ENCODE data around the gene NXNL2. TPM values are rescaled to one million over a fixed set of nuclear protein-coding genes. Genes with fewer than 3 reads are reported as not detected.

NXNL2 gene
- total and polyA plus RNA-seq, 2 experiments from 2014 or later = 3.4 to 5.1 TPM

GRCh38 chr9:88578121-88579049 lies 43.4 kb downstream of the NXNL2 start:
- no peaks in the 10 kb centered on the region for H3K9me3 Mint-ChIP-seq
- H3K27ac ChIP-seq (ENCODE audit: low read depth) = no peak overlapping the region
- peak overlapping the region; percentile 92 for H2AFZ ChIP-seq
- no peak overlapping the region for H3K4me2 ChIP-seq
- H3K27ac Mint-ChIP-seq = no peak overlapping the region
- H3K36me3 Mint-ChIP-seq (ENCODE audit: low read depth) = no peaks in the 10 kb centered on the region
- H3K4me1 ChIP-seq (ENCODE audit: insufficient read depth) = 0 out of 2 replicates have a peak, but pooled peaks cover 5% of the 10 kb centered on the region
- no peaks in the 10 kb centered on the region for H4K20me1 ChIP-seq (replicated peaks; ENCODE audit: insufficient read depth)
- H3K4me3 Mint-ChIP-seq = no peak overlapping the region
- peaks cover 13% of the 10 kb centered on the region; the same call in 1 of the 3 replicates for H3K4me1 Mint-ChIP-seq
- H3K27me3 Mint-ChIP-seq (ENCODE audit: insufficient read depth, low read depth, poor library complexity) = peaks cover 7% of the 10 kb centered on the region
- peak; percentile 98 for ATAC-seq
- no peaks in the 10 kb centered on the region for H3K36me3 ChIP-seq (ENCODE audit: insufficient read depth)
- H3K4me3 ChIP-seq = no peak overlapping the region
- peaks cover 3% of the 10 kb centered on the region; the same call in 1 of the 2 replicates for H3K9me2 ChIP-seq (ENCODE audit: insufficient read depth)
- H3K27me3 ChIP-seq (ENCODE audit: insufficient read depth) = no peaks in the 10 kb centered on the region
- no peaks in the 10 kb centered on the region for H3K79me2 ChIP-seq (replicated peaks; ENCODE audit: insufficient read depth)
- TF ChIP-seq STAT1 (IDR thresholded peaks at IDR 0.05; ENCODE audit: unreplicated experiment) (no peak), ZNF114 (CRISPR knock-in tag; IDR thresholded peaks at IDR 0.05) (0 out of 2 replicates have a peak, but pooled peaks have one; percentile 53), CTCF (conservative IDR thresholded peaks at IDR 0.05; ENCODE audit: low read depth in 2 of 2) (peak; percentile 92 to 97), CREB1 (CRISPR knock-in tag; IDR thresholded peaks at IDR 0.05; ENCODE audit: low read depth) (no peak), JUNB (IDR thresholded peaks at IDR 0.05; ENCODE audit: unreplicated experiment) (no peak), ZNF331 (CRISPR knock-in tag; IDR thresholded peaks at IDR 0.05; ENCODE audit: low read depth) (no peak), EZH2 (IDR thresholded peaks at IDR 0.05; ENCODE audit: low read depth, unreplicated experiment) (no peak)
- TF ChIP-seq, protein P1, sequence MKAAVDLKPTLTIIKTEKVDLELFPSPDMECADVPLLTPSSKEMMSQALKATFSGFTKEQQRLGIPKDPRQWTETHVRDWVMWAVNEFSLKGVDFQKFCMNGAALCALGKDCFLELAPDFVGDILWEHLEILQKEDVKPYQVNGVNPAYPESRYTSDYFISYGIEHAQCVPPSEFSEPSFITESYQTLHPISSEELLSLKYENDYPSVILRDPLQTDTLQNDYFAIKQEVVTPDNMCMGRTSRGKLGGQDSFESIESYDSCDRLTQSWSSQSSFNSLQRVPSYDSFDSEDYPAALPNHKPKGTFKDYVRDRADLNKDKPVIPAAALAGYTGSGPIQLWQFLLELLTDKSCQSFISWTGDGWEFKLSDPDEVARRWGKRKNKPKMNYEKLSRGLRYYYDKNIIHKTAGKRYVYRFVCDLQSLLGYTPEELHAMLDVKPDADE (IDR thresholded peaks at IDR 0.05) = no peak
- peak; percentile 89 for DNase-seq (ENCODE audit: low spot score)
- no peaks in the 10 kb centered on the region for H3F3A ChIP-seq (replicated peaks; ENCODE audit: low read depth)

GRCh38 chr9:88579050-88579715 lies 44.2 kb downstream of the NXNL2 start:
- 0 out of 2 replicates have a peak, but pooled peaks cover 5% of the 10 kb centered on the region for H3K4me1 ChIP-seq (ENCODE audit: insufficient read depth)
- Mint-ChIP-seq H3K9me3 (no peaks in the 10 kb centered on the region), H3K27ac (no peak overlapping the region), H3K36me3 (ENCODE audit: low read depth) (no peaks in the 10 kb centered on the region), H3K4me3 (no peak overlapping the region), H3K4me1 (peaks cover 12% of the 10 kb centered on the region; the same call in 1 of the 3 replicates), H3K27me3 (ENCODE audit: insufficient read depth, low read depth, poor library complexity) (peaks cover 7% of the 10 kb centered on the region)
- no peaks in the 10 kb centered on the region for H4K20me1 ChIP-seq (replicated peaks; ENCODE audit: insufficient read depth)
- ATAC-seq = no peak
- peak overlapping the region; percentile 84; the same call in 1 of the 2 replicates for H2AFZ ChIP-seq
- peaks cover 3% of the 10 kb centered on the region; the same call in 1 of the 2 replicates for H3K9me2 ChIP-seq (ENCODE audit: insufficient read depth)
- H3K27ac ChIP-seq (ENCODE audit: low read depth) = no peak overlapping the region
- DNase-seq (ENCODE audit: low spot score) = no peak
- H3K27me3 ChIP-seq (ENCODE audit: insufficient read depth) = no peaks in the 10 kb centered on the region
- H3K79me2 ChIP-seq (replicated peaks; ENCODE audit: insufficient read depth) = no peaks in the 10 kb centered on the region
- no peak overlapping the region for H3K4me3 ChIP-seq
- no peaks in the 10 kb centered on the region for H3F3A ChIP-seq (replicated peaks; ENCODE audit: low read depth)
- H3K36me3 ChIP-seq (ENCODE audit: insufficient read depth) = no peaks in the 10 kb centered on the region
- no peak overlapping the region for H3K4me2 ChIP-seq
- no peak for TF ChIP-seq REST (IDR thresholded peaks at IDR 0.05; ENCODE audit: unreplicated experiment)
- TF ChIP-seq CTCF (conservative IDR thresholded peaks at IDR 0.05; ENCODE audit: low read depth in 2 of 2) = no peak
- no peak for TF ChIP-seq EZH2phosphoT487 (IDR thresholded peaks at IDR 0.05; ENCODE audit: unreplicated experiment)
- TF ChIP-seq NANOG (IDR thresholded peaks at IDR 0.05; ENCODE audit: borderline replicate concordance) = no peak
- no peak for TF ChIP-seq ZNF114 (CRISPR knock-in tag; IDR thresholded peaks at IDR 0.05)
- TF ChIP-seq JUNB (IDR thresholded peaks at IDR 0.05; ENCODE audit: unreplicated experiment) = no peak
- TF ChIP-seq STAT1 (IDR thresholded peaks at IDR 0.05; ENCODE audit: unreplicated experiment) = no peak
- no peak for TF ChIP-seq CREB1 (CRISPR knock-in tag; IDR thresholded peaks at IDR 0.05; ENCODE audit: low read depth)
- no peak for TF ChIP-seq POLR2AphosphoS5 (IDR thresholded peaks at IDR 0.05; ENCODE audit: low read depth)
